Gastroesophageal sphincter (tissue), 3 donors: Measurements from ENCODE around the gene STX19.

Experiments
- CTCF ChIP-seq, 4 experiments: fragments of 200-600 bp in 2 of 4; fragments of 450-650 bp in 2 of 4; sonication (generic) in 1 of 4; IDR thresholded peaks; one replicate each; pipeline ENCODE4 v1.5.1; 2017 to 2019; ENCODE audit warnings: antibody characterized with exemption in 4 of 4, mild to moderate bottlenecking in 2 of 4, moderate library complexity in 2 of 4
- EP300 ChIP-seq: sonication (generic); formaldehyde crosslinking; IDR thresholded peaks from one replicate; pipeline ENCODE4 v1.6.1; 2017; ENCODE audit warnings: antibody characterized with exemption, mild to moderate bottlenecking
- POLR2A ChIP-seq, 2 donors: fragments of 450-650 bp; IDR thresholded peaks; one replicate each; pipeline ENCODE4 v1.6.1; 2017; ENCODE audit warnings: antibody characterized with exemption in 2 of 2, mild to moderate bottlenecking in 2 of 2, moderate library complexity in 1 of 2
- POLR2AphosphoS5 ChIP-seq: sonication (generic); formaldehyde crosslinking; IDR thresholded peaks from one replicate; pipeline ENCODE4 v1.6.1; 2017; ENCODE audit warnings: antibody characterized with exemption

- TF ChIP-seq CTCF (IDR thresholded peaks at IDR 0.05) (no peak), POLR2A (IDR thresholded peaks at IDR 0.05) (no peak), POLR2AphosphoS5 (no peak), EP300 (no peak)
Measured at GRCh38 chr3:94066506-94067500, 38.4 kb upstream of the STX19 start.
